Right lobe of liver (tissue), 4 donors: Measurements from ENCODE around the gene CPNE9.

ENCODE experiments used
- CTCF ChIP-seq, 4 donors: fragments of 200-600 bp in 3 of 4; fragments of 450-650 bp in 1 of 4; IDR thresholded peaks; one replicate each; pipeline versions ENCODE4 v1.5.1 to v1.8.0; 2016 to 2022; ENCODE audit warnings: antibody characterized with exemption in 4 of 4, mild to moderate bottlenecking in 2 of 4
- POLR2A ChIP-seq: fragments of 450-650 bp; IDR thresholded peaks from one replicate; pipeline ENCODE4 v1.6.1; 2017; ENCODE audit warnings: antibody characterized with exemption, mild to moderate bottlenecking
- donor health status: DM: no; HTN: no; CAD: no.
- donor health status: DM: no; HTN: no; CAD: no.
- donor health status: DM: no; HTN: yes; CAD: no.

- TF ChIP-seq CTCF (IDR thresholded peaks at IDR 0.05) (no peak), POLR2A (no peak)
Measured at GRCh38 chr3:9691636-9692035, 12.0 kb upstream of the CPNE9 start.
